Esophagus muscularis mucosa (tissue), 4 donors: ENCODE data around the gene DYRK3.

Experiments
- EP300 ChIP-seq: sonication (generic); formaldehyde crosslinking; IDR thresholded peaks from one replicate; pipeline ENCODE4 v1.6.1; 2017; ENCODE audit warnings: antibody characterized with exemption
- POLR2A ChIP-seq: fragments of 450-650 bp; IDR thresholded peaks from one replicate; pipeline ENCODE4 v1.6.1; 2017; ENCODE audit warnings: antibody characterized with exemption, moderate library complexity, mild to moderate bottlenecking, low read depth
- POLR2AphosphoS5 ChIP-seq, 2 donors: sonication (generic); formaldehyde crosslinking; IDR thresholded peaks; one replicate each; pipeline ENCODE4 v1.6.1; 2017; ENCODE audit warnings: antibody characterized with exemption in 2 of 2
- TF ChIP-seq, protein P1 (sequence below), 3 experiments: fragments of 200-600 bp in 2 of 3; fragments of 450-650 bp in 1 of 3; sonication (generic) in 2 of 3; IDR thresholded peaks; one replicate each; pipeline ENCODE4 v1.5.1; 2017 to 2019; ENCODE audit warnings: antibody characterized with exemption in 3 of 3, mild to moderate bottlenecking in 2 of 3, moderate library complexity in 1 of 3

DNA sequence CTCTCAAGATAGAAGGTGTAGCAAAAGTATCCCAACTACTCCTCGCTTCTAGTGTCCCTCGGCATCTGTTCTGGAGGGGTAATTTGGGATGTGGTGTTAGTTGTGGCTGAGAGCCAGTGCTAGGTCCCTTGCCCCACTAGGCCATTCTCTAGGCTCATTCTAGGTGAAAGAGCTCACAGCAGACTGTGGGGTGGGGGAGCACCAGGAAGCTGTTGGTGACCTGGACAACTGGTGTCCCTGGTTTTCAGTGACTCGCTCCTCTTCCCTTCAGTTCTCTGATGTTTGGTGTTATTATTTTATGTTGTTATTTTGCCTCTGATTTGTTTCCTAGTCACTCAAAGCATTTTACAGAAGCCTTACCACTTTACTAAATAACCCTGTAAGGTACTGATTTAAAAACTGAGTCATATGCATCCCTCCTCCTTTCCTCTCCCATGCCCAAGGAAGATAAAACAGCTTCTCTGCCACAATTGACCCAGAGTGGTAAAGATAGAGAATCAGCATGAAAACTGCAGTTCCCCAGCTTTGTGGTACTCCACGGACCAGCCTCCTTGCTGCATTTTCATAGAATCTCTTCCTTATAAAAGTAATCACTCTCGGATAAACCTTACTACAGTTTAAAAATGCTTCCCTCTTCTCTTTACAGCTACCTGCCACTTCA lies 14.1 kb downstream of the DYRK3 start:
- TF ChIP-seq POLR2A (no peak), EP300 (no peak), POLR2AphosphoS5 (IDR thresholded peaks at IDR 0.05) (no peak)
- TF ChIP-seq, protein P1, sequence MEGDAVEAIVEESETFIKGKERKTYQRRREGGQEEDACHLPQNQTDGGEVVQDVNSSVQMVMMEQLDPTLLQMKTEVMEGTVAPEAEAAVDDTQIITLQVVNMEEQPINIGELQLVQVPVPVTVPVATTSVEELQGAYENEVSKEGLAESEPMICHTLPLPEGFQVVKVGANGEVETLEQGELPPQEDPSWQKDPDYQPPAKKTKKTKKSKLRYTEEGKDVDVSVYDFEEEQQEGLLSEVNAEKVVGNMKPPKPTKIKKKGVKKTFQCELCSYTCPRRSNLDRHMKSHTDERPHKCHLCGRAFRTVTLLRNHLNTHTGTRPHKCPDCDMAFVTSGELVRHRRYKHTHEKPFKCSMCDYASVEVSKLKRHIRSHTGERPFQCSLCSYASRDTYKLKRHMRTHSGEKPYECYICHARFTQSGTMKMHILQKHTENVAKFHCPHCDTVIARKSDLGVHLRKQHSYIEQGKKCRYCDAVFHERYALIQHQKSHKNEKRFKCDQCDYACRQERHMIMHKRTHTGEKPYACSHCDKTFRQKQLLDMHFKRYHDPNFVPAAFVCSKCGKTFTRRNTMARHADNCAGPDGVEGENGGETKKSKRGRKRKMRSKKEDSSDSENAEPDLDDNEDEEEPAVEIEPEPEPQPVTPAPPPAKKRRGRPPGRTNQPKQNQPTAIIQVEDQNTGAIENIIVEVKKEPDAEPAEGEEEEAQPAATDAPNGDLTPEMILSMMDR (IDR thresholded peaks at IDR 0.05), result no peak
